Inferior parietal cortex (tissue), 1 donor: Measurements from ENCODE around the gene SPACA1.

Source experiments
- DNase-seq: peaks from one replicate; pipeline ENCODE4 v3.0.0-alpha.2; 2016; ENCODE audit errors: extremely low spot score

The SPACA1 gene

DNA sequence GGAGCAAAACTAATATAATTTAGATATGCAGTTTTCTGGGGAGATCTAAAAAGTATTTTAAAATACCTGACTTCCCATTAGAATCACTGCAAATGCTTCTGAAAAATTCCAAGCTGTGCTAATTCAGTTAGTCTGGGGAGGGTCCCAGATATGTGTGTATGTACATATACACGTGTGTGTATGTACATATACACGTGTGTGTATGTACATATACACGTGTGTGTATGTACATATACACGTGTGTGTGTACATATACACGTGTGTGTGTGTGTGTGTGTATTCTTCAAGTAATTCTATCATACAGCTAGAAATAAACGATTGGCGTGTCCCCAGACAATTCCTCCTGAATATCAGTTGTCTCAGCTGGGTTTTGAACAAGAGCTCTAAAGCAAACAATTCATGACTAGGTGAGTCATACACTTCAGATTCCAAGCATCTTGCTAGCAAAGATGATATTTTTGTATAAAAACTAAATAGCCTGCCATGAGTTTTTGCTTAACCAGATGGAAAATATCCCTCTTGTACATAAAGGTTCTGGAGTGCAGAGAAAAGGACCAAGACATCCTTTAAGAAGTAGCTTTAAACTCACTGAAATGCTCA, 58.2 kb downstream of the SPACA1 start:
- peak; percentile 5 for DNase-seq

DNA sequence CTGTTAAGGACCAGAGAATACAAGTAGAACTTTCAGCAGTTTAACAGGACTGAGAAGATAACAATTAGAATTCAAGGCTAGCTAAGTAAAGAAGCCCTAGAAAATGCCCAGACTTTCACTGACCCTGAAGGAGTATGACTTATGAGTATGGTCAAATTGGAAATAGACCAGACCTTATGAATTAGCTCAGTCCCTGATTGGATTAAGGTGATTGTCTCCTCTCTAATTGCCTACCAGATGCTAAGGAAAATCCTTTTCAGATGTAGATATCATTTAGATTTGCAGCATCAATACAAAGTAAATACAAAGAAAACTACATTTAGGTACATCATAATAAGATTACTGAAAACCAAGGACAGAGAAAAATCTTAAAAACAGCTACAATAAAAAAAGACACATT, 59.6 kb downstream of the SPACA1 start:
- DNase-seq = no peak

DNA sequence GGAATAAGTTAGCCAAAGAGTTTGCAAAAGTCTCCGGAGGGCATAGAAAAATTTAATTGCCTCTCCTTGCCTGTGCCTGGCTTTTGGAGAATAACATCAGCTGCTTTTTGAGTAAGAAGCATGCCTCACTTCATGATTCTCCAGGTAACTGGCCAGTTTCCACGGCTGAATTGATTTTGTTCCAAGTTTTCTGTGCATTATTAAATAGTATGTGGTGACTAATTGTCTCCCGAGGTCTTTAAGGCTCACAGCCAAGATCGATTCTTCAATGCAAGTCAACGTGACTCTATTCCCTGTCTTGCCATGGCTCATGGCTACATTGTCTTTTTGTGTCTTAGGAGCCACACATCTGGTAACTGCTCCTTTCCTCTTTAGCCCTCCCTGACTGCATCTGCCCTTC, 64.3 kb downstream of the SPACA1 start:
- DNase-seq = no peak

DNA sequence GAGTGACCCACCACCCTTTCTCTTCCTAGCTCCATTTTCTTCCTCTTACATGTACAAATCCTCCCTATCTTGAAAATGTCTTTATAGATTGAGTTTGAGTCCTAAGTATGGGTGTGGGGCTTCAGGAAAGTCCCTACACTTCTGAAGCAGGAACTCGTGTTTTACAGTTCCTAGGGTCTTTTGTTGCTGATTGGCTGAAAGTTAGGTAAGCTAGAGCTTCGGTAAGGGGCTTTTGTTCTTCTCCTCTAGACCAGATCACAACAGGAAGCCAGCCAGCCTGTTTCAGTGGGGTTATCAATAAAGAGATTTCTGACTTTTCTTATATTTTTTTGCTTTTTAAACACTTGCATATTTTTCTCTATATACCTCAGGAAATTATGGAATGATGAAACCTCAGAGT, 67.2 kb downstream of the SPACA1 start:
- no peak for DNase-seq

DNA sequence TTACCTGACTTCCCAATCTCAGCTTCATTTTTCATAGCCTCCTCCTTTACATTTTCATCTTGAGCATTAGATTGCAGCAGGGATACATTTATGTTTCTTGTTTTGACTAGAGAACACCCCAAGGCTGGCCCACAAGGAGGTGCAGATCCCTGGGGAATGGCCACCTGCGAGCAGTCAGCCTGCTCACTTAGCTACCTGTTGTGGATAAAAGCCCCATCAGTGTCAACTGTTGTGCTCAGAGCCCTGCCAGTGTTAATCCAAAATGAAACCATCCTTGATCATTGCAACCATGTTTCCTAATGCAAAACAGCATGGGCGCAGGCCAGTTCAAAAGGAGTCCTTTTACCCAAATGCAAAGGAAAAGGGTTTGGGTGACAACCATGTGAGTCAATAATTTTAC, 67.7 kb downstream of the SPACA1 start:
- no peak for DNase-seq

DNA sequence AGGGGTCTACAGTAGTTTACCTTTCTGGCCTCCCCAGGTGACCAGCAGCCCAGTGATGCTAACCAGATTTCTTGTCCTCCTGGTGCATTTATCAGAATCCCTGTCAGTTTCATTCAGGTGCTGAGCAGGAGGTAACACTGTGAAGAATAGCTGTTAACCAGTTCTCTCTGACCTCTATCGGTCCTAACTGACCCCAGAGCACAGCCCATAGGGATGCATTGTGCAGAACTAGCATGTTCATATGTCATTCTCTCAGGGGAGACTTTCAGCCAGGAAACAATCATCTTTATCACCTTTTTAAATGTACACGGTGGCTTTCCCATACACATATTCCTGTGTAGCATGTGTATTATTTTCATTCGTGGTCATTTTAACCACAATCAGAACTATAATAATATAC, 68.6 kb downstream of the SPACA1 start:
- no peak for DNase-seq
